PC-9 (cell line): ENCODE results near the gene ULK3.

Experiments used
- CTCF ChIP-seq: fragments of 200-600 bp; sonication (generic); conservative IDR thresholded peaks from 2 replicates; pipeline ENCODE4 v1.6.1; 2017; ENCODE audit warnings: mixed run types, antibody characterized with exemption, mild to moderate bottlenecking, moderate library complexity
- EZH2 ChIP-seq: fragments of 200-600 bp; sonication (generic); IDR thresholded peaks from 2 replicates; pipeline ENCODE4 v1.8.0; 2017; ENCODE audit warnings: antibody characterized with exemption, low read depth

GRCh38 chr15:74865316-74865715, 22.4 kb upstream of the ULK3 start:
- no peak for TF ChIP-seq EZH2
- no peak for TF ChIP-seq CTCF
